ENCODE measurements around the gene PRG2. TPM values are rescaled to one million over a fixed set of nuclear protein-coding genes. Genes with fewer than 3 reads are reported as not detected.

PRG2 gene
- total RNA-seq (under 1 TPM in 1 of 2 experiments, not detected in 1; 0.44 TPM), polyA plus RNA-seq (not detected)

- H3K36me3 Mint-ChIP-seq: peaks cover 0 to 2% (median 0%) of the 10 kb centered on the region in 3 donors
- Histone ChIP-seq H3K9me3 (ENCODE audit: low read length) (no peaks in the 10 kb centered on the region), H3K4me1 (ENCODE audit: insufficient read depth, low read length) (no peaks in the 10 kb centered on the region), H3K4me3 (ENCODE audit: low read length) (no peak within 1 kb of the TSS), H3K36me3 (ENCODE audit: insufficient read depth, low read length) (no peaks in the 10 kb centered on the region), H3K27ac (ENCODE audit: low read depth, low read length) (no peak within 1 kb of the TSS), H3K27me3 (ENCODE audit: insufficient read depth, low read length, poor library complexity, severe bottlenecking) (no peaks in the 10 kb centered on the region)
- POLR2A ChIA-PET: no interaction called here
- H3K27ac Mint-ChIP-seq: peak within 1 kb of the TSS in 1 of 8 donors; percentile 44
- H3K27me3 Mint-ChIP-seq: no peaks in the 10 kb centered on the region
- CTCF ChIA-PET: no interaction called here
- H3K4me3 Mint-ChIP-seq: no peak within 1 kb of the TSS
- H3K9me3 Mint-ChIP-seq: no peaks in the 10 kb centered on the region
- no peaks in the 10 kb centered on the region for H3K4me1 Mint-ChIP-seq
- DNase-seq: no peak
Measured at GRCh38 chr11:57390535-57390934, at the start of gene PRG2. Gene PRG2, minus strand, starts transcription at chr11:57390650. Its CDS starts 706 bp downstream, at chr11:57389944.

- Mint-ChIP-seq H3K4me1 (no peaks in the 10 kb centered on the region), H3K4me3 (no peak overlapping the region), H3K9me3 (no peaks in the 10 kb centered on the region), H3K27me3 (peaks cover 0 to 5% of the 10 kb centered on the region in 2 donors), H3K36me3 (no peaks in the 10 kb centered on the region), H3K27ac (no peak overlapping the region)
- ChIA-PET CTCF (no interaction called here), POLR2A (no interaction called here)
- Histone ChIP-seq H3K36me3 (ENCODE audit: insufficient read depth, low read length) (no peaks in the 10 kb centered on the region), H3K9me3 (ENCODE audit: low read length) (no peaks in the 10 kb centered on the region), H3K27me3 (ENCODE audit: insufficient read depth, low read length, poor library complexity, severe bottlenecking) (no peaks in the 10 kb centered on the region), H3K4me3 (ENCODE audit: low read length) (no peak overlapping the region), H3K4me1 (ENCODE audit: insufficient read depth, low read length) (no peaks in the 10 kb centered on the region), H3K27ac (ENCODE audit: low read depth, low read length) (no peak overlapping the region)
- DNase-seq: no peak
Measured at GRCh38 chr11:57439786-57440185, 49.3 kb upstream of the PRG2 start.

- Histone ChIP-seq H3K4me1 (ENCODE audit: insufficient read depth, low read length) (no peaks in the 10 kb centered on the region), H3K9me3 (ENCODE audit: low read length) (no peaks in the 10 kb centered on the region), H3K36me3 (ENCODE audit: insufficient read depth, low read length) (no peaks in the 10 kb centered on the region), H3K27me3 (ENCODE audit: insufficient read depth, low read length, poor library complexity, severe bottlenecking) (no peaks in the 10 kb centered on the region), H3K4me3 (ENCODE audit: low read length) (no peak overlapping the region), H3K27ac (ENCODE audit: low read depth, low read length) (no peak overlapping the region)
- Mint-ChIP-seq H3K4me3 (no peak overlapping the region), H3K4me1 (no peaks in the 10 kb centered on the region), H3K36me3 (no peaks in the 10 kb centered on the region), H3K27me3 (no peaks in the 10 kb centered on the region), H3K27ac (peak overlapping the region in 1 of 8 donors; percentile 84), H3K9me3 (no peaks in the 10 kb centered on the region)
- no peak for DNase-seq
- CTCF ChIA-PET: no interaction called here
- POLR2A ChIA-PET: no interaction called here
Measured at GRCh38 chr11:57438345-57439285, 48.2 kb upstream of the PRG2 start.

- no peaks in the 10 kb centered on the region for H3K9me3 ChIP-seq (ENCODE audit: low read length)
- H3K4me3 Mint-ChIP-seq: no peak overlapping the region
- H3K9me3 Mint-ChIP-seq: no peaks in the 10 kb centered on the region
- no peaks in the 10 kb centered on the region for H3K27me3 ChIP-seq (ENCODE audit: insufficient read depth, low read length, poor library complexity, severe bottlenecking)
- H3K36me3 ChIP-seq (ENCODE audit: insufficient read depth, low read length): no peaks in the 10 kb centered on the region
- H3K36me3 Mint-ChIP-seq: no peaks in the 10 kb centered on the region
- no peak overlapping the region for H3K27ac ChIP-seq (ENCODE audit: low read depth, low read length)
- H3K27me3 Mint-ChIP-seq: no peaks in the 10 kb centered on the region
- peaks cover 0 to 3% (median 0%) of the 10 kb centered on the region in 3 donors for H3K4me1 Mint-ChIP-seq
- DNase-seq: no peak
- ChIA-PET CTCF (interaction anchor here (1.2 to 1.9 kb wide), 3 partner anchors 8 to 57 kb away, joined by 3 to 6 read pairs (median 5); no protein-coding TSS in a partner anchor), POLR2A (no interaction called here)
- no peaks in the 10 kb centered on the region for H3K4me1 ChIP-seq (ENCODE audit: insufficient read depth, low read length)
- no peak overlapping the region for H3K4me3 ChIP-seq (ENCODE audit: low read length)
- H3K27ac Mint-ChIP-seq: no peak overlapping the region
Measured at GRCh38 chr11:57436031-57436430, 45.6 kb upstream of the PRG2 start.

GRCh38 chr11:57434640-57435546 is 44.4 kb upstream of the PRG2 start:
- Mint-ChIP-seq H3K36me3 (no peaks in the 10 kb centered on the region), H3K4me1 (peaks cover 0 to 3% (median 0%) of the 10 kb centered on the region in 3 donors), H3K9me3 (no peaks in the 10 kb centered on the region), H3K27me3 (no peaks in the 10 kb centered on the region), H3K27ac (no peak overlapping the region), H3K4me3 (no peak overlapping the region)
- ChIA-PET CTCF (interaction anchor here (1.2 to 1.9 kb wide), 4 partner anchors 23 to 133 kb away, joined by 3 to 5 read pairs (median 4); partner anchors contain the start of gene UBE2L6), POLR2A (no interaction called here)
- Histone ChIP-seq H3K4me1 (ENCODE audit: insufficient read depth, low read length) (no peaks in the 10 kb centered on the region), H3K9me3 (ENCODE audit: low read length) (no peaks in the 10 kb centered on the region), H3K4me3 (ENCODE audit: low read length) (no peak overlapping the region), H3K27me3 (ENCODE audit: insufficient read depth, low read length, poor library complexity, severe bottlenecking) (no peaks in the 10 kb centered on the region), H3K36me3 (ENCODE audit: insufficient read depth, low read length) (no peaks in the 10 kb centered on the region), H3K27ac (ENCODE audit: low read depth, low read length) (no peak overlapping the region)
- DNase-seq: no peak

GRCh38 chr11:57432714-57433163 is 42.3 kb upstream of the PRG2 start:
- Mint-ChIP-seq H3K27me3 (no peaks in the 10 kb centered on the region), H3K4me1 (peaks cover 0 to 4% (median under 1%) of the 10 kb centered on the region in 3 donors), H3K36me3 (no peaks in the 10 kb centered on the region), H3K4me3 (no peak overlapping the region), H3K9me3 (no peaks in the 10 kb centered on the region), H3K27ac (peak overlapping the region in 2 of 8 donors; percentile 10 to 12)
- H3K4me1 ChIP-seq (ENCODE audit: insufficient read depth, low read length): no peaks in the 10 kb centered on the region
- H3K36me3 ChIP-seq (ENCODE audit: insufficient read depth, low read length): no peaks in the 10 kb centered on the region
- ChIA-PET CTCF (interaction anchor here (4.0 kb wide), 1 partner anchor 25 kb away, joined by 21 read pairs; no protein-coding TSS in a partner anchor), POLR2A (no interaction called here)
- H3K27me3 ChIP-seq (ENCODE audit: insufficient read depth, low read length, poor library complexity, severe bottlenecking): no peaks in the 10 kb centered on the region
- no peaks in the 10 kb centered on the region for H3K9me3 ChIP-seq (ENCODE audit: low read length)
- no peak overlapping the region for H3K4me3 ChIP-seq (ENCODE audit: low read length)
- H3K27ac ChIP-seq (ENCODE audit: low read depth, low read length): peak overlapping the region; percentile 16
- no peak for DNase-seq

- Histone ChIP-seq H3K4me3 (ENCODE audit: low read length) (no peak overlapping the region), H3K27ac (ENCODE audit: low read depth, low read length) (peak overlapping the region; percentile 16), H3K27me3 (ENCODE audit: insufficient read depth, low read length, poor library complexity, severe bottlenecking) (no peaks in the 10 kb centered on the region), H3K4me1 (ENCODE audit: insufficient read depth, low read length) (peaks cover 3% of the 10 kb centered on the region), H3K36me3 (ENCODE audit: insufficient read depth, low read length) (no peaks in the 10 kb centered on the region), H3K9me3 (ENCODE audit: low read length) (no peaks in the 10 kb centered on the region)
- H3K36me3 Mint-ChIP-seq: no peaks in the 10 kb centered on the region
- DNase-seq: no peak
- no peak overlapping the region for H3K4me3 Mint-ChIP-seq
- ChIA-PET CTCF (interaction anchor here (4.0 kb wide), 1 partner anchor 25 kb away, joined by 21 read pairs; no protein-coding TSS in a partner anchor), POLR2A (no interaction called here)
- no peaks in the 10 kb centered on the region for H3K9me3 Mint-ChIP-seq
- peak overlapping the region in 1 of 8 donors; percentile 52 for H3K27ac Mint-ChIP-seq
- H3K27me3 Mint-ChIP-seq: no peaks in the 10 kb centered on the region
- peaks cover 5 to 9% (median 6%) of the 10 kb centered on the region in 3 donors for H3K4me1 Mint-ChIP-seq
Measured at GRCh38 chr11:57432149-57432561, 41.7 kb upstream of the PRG2 start.
